ENCODE results near the gene LACRT.

The LACRT gene

DNA sequence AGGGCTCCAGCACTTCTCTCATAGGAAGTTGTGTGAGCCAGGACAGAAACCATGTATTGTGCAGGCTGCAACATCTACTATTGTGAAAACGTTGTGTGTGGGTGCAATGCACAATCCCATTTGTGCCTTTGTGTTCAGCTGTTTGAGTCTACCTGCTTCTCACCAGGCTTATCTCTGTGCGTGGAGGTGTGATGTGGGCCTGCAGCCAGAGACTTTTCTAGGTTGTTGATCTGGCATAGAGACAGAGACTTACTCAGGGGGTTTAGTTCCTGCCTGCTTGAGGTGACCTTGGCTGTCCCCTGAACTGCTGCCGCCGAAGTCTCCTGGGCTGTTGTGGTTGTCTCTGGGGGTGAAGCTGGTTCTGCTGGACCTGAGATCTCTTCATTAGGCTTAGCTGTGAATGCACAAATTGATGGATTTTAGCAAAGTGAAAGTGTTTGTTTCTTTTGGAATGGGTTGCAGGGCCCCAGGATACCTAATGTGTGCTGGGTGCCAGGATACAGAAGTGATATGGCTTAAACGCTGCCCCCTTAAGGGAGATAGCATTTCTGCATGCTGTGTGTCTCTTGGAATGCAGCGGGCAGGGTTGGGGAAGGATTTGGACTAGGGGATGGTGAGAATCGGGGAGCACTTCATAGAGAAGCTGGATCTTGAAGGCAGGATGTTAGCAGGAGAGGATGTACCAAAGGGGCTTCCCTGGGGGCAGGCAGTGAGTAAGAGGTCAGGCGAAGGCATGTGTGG, 2.5 kb downstream of the LACRT start:
- no peak for DNase-seq

DNA sequence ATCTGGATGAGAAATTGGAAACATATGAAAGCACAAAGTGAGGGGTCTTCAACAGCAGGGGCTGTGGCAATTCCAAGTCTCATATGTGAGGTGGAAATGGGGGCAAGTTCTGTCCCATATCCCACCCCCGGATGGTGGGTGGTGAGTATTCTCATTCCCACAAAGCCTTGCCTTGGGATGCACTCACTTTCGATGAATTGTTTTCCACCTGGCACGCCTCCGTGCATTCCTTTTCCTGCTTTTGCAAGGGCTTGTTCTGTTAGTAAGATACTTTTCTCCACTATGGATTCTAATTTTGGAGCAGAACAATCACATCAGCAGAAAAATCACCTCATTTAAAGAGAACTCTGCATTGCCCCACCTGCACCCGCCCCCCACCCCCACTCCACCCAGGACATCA, 3.1 kb downstream of the LACRT start:
- DNase-seq, result no peak

DNA sequence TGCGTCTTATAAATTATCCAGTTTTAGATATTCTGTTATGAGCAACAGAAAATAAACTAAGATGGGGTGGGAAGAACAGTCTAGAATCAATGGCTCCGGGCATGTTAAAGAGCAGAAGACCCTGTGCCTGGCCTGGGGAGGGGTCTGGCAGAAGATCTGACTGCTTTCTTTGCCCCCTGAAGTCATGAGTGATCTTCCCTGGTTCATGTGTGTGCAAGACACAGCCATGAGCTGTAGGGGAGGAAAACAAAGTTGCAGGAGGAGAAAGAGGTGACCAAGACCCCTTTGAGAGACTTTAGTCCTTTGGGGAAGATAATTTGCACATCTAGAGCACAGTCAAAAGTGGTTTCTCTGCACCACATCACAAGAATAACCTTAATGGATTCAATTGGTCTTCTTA, 4.8 kb downstream of the LACRT start:
- DNase-seq, result no peak

DNA sequence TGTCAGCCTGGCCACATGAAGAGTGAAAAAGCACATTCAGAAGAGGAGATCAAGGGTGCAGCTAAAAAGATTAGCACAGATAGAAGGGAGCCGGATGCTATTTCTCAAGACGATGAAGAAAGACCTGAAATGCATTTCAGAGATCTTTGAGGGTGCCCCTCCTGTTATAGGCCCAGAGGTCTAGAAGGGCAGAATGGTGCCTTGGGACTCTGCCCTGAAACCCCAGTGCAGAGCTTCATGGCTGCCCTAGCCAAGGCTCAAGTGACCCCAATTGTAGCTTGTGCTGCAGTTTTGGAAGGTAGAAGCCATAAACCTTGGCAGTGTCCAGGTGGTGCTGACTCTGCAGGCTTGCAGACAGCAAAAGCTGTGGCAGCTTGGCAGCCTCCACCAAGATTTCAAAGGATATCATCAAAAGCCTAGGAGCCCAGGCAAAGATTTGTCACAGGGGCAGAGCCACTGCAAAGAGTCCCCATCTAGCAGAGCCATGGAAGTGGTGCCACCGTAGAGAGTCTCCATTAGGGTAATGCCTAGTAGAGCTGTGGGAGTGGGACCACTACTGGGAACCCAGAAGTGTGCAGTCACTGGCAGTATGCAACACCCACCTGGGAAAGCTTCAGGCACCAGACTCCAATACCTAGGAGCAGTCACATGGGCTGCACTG, 6.4 kb downstream of the LACRT start:
- no peak for DNase-seq

DNA sequence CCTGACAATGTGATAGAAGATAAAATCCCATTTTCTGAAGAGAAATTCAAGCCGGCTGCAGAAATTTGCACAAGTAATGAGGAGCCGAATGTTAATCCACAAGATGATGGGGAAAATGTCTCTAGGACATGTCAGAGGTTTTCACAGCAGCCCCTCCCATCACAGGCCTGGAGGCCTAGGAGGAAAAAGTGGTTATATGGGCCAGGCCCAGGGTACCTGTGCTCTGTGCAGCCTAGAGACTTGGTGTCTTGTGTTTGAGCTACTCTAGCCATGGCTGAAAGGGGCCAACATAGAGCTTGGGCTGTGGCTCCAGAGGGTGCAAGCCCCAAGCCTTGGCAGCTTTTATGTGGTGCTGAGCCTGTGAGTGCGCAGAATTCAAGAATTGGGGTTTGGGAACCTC, 7.4 kb downstream of the LACRT start:
- no peak for DNase-seq

DNA sequence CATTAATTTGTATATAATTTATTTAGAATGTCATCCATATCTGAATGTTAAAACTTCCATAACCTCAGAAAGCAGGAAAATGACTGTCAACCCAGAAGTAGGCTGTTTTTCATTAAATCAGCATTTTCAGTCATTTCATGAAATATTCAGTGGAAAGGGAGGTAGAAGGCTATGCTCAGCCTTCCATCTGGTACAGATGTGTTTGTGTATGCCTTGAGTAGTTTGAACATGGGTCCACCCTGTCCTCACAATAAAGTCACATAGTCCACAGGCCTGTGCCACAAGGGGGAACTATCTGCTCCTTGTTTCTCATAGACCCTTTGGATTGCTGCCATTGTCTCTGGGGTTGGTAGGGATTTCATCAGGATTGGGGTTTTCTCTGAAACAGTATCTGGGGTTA, 9.1 kb downstream of the LACRT start:
- DNase-seq, result no peak

DNA sequence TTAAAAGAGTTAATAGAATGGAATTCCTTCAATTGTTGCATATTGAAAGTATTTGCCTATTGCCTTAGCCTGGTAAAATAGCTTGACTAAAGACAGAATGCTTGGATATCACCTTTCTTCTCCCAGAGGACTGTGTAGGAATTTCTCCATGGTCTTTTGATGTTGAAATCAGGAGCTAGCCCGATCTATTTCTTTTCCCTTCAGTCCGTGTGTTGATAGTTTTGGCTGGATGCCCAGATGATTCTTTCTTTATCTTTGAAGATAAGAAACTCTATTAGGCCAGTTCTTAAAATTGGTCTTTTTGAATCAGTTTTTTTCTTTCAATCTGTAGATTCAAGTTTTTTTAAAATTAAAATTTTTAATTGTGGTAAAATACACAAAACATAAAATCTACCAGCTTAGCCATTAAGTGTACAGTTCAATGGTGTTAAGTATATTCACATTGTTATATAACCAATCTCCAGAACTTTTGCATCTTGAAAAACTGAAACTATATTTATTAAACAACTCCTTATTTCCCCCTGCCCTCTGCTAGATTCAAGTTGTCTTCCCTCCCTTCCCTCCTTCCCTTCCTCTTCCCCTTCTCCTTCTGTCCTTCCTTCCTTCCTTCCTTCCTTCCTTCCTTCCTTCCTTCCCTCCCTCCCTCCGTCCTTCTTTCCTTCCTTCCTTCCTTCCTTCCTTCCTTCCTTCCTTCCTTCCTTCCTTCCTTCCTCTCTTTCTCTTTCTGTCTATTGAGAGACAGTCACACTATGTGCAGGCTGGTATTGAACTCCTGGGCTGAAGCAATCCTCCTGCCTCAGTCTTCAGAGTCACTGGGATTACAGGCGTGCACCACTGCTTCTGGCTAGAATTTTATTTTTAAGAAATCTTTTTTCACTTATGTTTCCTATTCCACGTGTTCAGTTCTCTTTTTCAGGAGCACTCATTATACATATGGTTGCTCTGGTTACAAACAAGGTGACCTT, 10.1 kb downstream of the LACRT start:
- DNase-seq, result no peak

DNA sequence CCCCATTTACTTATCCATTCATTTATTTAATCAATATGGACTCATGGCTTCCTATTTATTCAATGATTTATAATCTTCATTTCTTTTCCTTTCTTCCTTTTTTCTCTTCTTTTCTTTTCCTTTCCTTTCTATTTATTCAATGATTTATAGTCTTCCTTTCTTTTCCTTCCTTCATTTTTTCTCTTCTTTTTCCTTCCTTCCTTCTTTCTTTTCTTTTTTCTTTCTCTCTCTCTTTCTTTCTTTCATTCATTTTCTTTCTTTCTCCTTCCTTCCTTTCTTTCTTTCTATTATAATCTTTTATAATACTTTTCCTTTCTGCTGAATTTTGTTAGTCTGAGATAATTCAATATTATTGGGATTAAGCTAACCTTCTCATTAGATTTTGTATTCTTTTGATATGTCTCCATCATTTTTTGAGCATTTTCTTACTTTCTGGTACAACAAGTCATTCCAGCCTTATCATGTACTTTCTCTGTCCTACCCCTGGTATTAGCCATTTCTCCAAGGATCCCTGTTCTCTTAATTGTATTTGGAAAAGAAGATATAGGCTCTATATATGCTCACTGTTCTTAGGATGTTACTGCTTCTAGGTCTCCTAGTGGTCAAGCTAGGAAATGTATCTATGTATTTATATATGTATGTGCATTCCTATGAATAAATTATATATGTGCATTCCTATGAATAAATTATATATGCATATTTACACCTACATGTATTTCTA, 12.1 kb downstream of the LACRT start:
- no peak for DNase-seq

DNA sequence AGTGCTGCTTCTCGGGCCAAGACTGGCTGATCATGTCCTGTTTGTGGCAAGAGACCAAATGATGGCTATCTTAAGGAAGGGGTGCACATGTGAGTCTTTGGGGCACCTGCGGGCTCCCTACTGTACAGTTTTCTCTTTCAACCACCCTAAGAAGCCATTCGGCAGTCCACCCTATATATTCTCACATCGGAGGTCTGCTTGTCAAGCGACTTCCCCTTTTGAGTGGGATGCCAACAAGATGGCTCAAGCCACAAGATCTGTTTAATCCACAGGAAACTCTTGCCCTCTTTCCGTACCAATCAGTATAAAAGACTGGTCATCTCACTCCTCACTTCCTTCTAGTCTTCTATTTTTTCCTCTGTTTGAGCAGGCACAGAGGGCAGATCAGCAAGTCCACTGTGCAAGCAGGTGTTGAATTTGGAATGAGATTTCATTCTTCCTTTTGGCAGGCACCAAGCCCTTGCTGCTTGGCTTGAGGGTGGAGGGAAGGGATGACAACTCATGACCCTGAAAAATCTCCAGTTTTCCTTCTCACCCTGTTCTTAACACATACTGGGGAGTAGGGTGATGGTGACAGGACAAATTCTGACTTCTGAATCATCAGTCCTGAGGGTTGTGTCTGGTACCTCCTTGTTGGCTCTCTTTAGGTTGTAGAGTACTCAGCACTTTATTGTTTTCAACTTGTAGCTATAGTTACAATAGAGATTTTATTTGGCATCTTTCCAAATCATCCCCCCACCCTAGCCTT, 17.6 kb downstream of the LACRT start:
- DNase-seq, result no peak

DNA sequence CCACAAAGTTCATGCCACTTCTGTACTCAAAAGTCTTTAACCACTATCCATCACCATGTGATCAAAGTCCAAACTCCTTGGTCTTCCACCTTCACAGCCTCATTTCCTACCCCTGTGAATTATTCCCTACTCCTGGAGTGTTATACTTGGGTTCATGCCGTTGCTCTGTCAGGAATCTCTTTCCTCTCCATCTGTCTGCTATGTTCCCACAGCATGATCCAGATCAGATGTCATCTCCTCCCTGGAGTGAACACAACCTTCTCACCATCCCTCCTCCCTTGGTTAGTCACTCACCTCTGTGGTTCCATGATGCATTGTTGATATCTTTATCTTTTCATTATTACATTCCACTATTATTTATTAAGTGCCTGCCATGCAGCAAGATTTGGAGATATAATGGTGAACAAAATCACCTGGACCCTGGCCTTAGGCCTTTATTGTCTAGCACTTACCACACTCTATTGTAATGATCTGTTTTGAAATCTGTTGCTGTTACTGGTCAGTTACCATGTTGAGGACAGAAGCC, 22.4 kb downstream of the LACRT start:
- no peak for DNase-seq

DNA sequence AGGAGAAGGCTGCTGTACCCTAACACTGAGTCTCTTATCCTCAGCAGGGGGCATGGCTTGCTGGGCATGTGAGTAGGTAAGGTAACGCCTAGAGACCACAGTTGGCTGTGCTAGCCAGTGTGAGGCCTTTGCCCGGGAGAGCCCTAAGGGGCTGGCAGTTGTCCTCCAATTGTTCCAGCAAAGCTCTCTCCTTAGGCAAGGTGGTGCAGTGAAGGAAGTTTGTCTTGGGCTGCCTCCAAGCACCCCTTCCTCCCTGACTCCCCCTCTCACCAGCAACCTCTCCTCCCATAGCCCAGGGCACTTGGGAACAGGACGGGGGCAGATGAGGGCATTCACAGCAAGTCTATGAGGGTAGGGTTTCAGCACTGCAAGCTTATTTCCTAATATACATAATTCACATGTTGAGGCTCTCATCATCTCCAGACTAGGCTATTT, 23.0 kb downstream of the LACRT start:
- DNase-seq, result no peak

DNA sequence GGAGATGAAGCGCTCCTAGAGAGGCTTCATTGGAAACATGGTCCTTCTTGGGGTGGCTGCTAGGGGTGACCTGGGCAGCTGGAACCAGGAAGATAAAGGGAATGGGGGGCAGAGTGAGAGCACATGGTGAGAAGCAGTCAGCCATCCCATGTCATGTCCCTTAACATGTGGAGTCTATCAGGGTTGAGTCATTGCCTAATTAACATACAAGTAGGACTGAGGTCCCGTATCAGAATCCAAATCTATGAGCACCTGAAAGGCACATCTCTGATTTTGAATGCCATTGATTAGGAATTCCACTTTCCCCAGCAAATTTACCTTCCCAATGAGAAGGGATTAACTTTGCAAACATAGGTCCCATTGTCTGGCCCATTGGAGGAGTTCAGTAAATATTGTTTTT, 25.9 kb downstream of the LACRT start:
- no peak for DNase-seq

DNA sequence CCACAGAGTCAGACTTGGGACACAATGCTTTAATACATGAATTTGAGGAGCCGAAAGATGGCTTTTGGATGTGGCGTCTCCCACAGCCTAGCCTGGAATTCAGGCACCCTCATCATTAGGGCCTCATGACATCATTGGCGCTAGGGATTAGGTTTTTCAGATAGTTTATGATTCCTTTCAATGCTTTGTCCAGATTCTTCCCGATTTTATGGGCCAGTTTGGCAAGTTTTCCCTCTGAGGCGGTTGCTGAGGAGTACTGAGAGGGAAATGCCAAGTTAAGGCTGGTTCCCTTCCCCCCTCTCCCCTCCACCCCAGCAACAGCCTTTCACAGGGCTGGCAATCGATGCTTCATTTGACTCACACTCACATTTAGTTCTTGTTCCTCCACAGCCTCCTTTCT, 26.5 kb downstream of the LACRT start:
- DNase-seq, result no peak

DNA sequence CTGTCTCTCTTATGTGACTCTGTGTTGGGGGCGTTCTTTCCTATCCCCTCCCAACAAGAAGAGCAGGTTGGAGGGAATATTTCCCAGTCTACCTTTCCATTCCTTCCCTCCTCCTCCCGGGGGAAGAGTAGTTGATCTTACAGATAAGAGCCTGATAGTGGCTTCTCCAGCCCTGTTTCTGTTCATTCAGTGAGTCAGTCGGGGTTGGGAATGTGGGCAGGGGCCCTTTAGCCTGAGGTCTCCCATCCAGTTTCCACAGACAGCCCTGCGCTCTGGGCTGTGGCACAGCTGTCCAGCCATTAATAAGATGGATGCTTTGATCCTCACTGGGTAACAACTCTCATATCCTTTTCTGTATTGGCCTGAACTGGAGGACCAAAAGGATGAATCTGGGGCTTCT, 28.1 kb downstream of the LACRT start:
- DNase-seq, result no peak

DNA sequence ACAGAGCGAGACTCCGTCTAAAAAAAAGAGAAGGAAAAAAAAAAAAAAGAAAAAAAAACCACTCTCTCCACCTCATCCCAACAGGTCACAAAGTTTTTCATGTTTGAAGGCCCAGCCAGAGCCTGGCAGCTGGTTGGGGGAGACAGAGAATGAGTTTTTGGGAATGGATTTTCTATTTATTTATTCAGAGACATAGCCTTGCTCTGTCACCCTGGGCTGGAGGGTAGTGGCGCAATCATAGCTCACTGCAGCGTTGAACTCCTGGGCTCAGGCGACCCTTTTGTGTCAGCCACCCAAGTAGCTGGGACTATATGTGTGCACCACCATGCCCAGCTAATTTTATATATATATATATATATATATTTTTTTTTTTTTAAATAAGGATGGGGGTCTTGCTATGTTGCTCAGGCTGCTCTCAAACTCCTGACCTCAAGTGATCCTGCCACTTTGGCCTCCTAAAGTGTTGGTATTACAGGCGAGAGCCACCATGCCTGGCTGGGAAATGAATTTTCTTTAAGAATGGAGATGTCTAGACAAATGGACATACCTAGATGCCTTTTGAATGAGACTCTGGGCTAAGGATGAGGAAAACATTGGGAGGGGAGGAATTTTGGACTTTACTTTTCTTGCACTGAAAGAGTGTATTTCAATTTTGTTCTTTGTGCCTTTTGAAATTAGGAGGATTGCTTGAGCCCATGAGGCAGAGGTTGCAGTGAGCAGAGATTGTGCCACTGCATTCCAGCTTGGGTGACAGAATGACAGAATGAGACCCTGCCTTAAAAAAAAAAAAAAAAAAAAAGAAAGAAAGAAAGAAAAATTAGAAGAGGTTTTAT, 29.3 kb downstream of the LACRT start:
- DNase-seq, result no peak

DNA sequence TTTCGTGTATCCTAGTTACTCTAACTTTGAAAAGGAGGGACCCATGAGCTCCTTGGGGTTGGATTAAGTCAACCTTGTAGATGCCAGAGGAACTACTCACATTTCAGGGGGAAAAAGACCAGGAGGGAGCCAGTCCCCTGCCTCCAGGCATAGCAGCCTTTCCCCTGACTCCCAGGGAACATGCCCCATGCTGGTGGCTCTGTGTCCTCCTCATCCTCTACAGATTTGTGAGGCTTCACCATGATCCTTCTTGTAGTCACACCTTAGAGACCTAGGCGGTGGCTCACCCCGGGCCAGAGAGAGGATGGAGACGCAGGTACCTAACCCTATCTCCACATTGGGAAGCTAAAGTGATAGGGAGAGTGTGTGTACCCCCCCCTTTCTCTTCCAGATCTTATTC, 30.3 kb downstream of the LACRT start:
- DNase-seq, result no peak

DNA sequence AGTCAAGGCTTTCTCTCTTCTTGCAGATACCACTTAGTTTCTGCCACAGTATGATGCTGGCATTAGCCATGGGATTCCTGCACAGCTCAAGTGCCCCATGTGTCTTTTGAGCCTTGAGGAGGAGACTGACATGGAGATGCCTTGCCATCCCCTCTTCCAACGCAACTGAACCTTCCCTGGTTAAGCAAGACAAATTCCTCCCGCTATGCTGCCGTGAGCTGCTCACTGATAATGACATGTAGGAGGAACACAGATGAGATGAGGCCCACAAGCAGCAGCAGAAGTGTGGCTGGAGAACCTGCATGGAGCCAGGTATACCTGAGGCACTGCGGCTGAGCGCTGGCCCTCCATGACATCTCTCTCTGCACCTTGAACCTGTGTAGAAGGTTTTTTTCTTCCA, 30.8 kb downstream of the LACRT start:
- no peak for DNase-seq

DNA sequence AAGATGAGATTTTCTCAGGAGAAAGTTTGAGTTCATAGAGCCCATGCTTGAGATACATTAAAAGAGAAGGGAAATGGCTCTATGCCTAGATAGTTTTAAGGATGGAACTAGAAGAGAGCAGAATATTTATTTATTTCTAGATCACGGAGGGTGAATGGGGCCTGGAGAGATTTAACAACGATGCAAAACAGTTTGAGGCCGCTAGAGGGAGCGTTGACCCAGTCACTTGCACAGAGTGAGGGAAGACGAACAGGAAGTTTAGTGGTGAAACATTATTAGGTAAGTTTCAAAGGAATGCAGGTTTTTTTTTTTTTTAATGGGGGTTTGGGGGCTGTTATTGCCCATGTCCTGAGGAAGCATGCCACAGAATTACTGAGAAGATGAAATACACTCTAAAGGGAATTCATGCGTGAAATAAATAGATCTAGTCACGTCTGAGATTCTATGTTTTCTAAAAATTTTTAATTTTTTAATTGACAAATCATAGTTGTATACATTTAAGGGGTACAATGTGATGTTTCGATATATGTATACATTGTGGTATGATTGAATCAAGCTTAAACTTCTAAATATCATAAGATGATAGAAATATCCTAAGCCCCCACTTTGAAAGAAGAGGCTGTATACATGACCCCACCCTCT, 31.4 kb downstream of the LACRT start:
- DNase-seq, result peak; percentile 74

DNA sequence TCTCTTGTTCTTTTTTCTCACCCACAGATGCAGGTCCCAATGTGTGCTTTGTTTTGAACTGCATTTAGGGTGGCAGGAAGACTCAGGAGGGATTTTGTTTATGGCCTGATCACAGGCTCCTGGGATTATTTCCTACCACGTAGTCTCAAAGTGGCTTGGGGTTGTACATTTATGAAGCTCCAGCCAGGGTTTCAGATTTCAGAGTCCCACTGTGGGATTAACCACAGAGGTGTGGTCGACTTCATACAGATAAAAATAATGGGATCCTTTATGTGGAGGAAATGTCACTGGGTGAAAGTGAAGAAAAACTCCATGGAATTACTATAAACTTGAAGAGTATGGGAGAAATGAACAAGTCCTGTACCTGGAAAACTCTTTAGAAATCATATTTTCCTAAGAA, 32.0 kb downstream of the LACRT start:
- no peak for DNase-seq

DNA sequence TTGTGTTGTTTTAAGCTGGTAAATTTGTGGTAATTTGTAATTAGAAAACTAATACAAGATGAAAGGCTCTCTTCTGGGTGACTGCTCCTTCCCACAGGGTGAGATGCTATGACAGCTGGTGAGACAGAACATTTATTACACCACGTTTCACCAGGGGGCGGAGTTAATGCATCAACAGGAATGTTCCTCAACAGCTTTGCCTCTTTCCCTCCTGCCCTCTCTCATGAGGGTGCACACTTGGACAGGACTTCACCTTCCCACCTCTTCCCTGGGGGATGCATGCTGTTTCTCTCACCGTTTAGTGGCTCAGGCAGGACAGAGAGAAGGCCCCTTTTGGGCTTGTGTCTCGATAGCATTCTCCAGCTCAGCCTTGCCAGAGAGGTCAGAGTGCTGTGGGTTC, 32.9 kb downstream of the LACRT start:
- no peak for DNase-seq

DNA sequence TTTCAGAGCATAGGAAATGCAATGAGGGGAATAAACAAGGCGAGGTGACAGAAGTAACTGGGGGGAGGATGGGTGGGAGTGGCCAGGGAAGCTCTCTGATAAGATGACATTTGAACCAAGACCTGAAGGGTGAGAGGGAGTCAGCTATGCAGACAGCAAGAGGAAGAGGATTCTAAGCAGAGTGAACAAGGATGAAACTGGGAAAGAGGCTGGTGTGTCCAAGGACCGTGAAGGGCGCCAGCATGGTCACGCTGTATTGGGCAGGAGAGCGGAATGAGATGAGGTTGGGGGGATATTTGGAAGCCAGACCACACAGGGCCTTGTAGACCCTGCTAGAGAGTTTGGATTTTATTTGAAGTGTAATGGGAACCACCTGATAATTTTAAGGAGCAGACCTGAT, 35.7 kb downstream of the LACRT start:
- no peak for DNase-seq
